Activated naive CD4-positive, alpha-beta T cell treated with anti-CD3 and anti-CD28 coated beads for 36 hours (primary cell): ENCODE data around the gene ZNF300. TPM values are rescaled to one million over a fixed set of nuclear protein-coding genes. Genes with fewer than 3 reads are reported as not detected.

Source experiments
- total RNA-seq, 2 experiments: library from RNA; stranded (reverse); gene quantifications; one replicate each; pipeline ENCODE4 v1.2.3, GENCODE V29; 2021

Gene ZNF300
- total RNA-seq, 2 experiments from 2014 or later, result 1.1 TPM

Other genes starting within 250 kb of the ZNF300 start
- gene MYOZ3, start 243.7 kb downstream of the ZNF300 start, total RNA-seq, result under 1 TPM; 0.17 to 0.49 TPM
- 10 to 100 TPM; 86.2 to 88.2 TPM for gene RBM22, start 203.9 kb downstream of the ZNF300 start, total RNA-seq
- 10 to 100 TPM; 41.0 to 47.7 TPM for gene DCTN4, start 146.0 kb downstream of the ZNF300 start, total RNA-seq
- gene SMIM3, start 126.2 kb downstream of the ZNF300 start, total RNA-seq, result 10 to 100 TPM; 32.9 to 37.4 TPM
- gene IRGM, start 58.5 kb downstream of the ZNF300 start, total RNA-seq, result 1 to 10 TPM; 1.7 to 2.6 TPM
- gene GPX3, start 115.6 kb upstream of the ZNF300 start, total RNA-seq, result not detected
- 100 to 1,000 TPM; 238 to 263 TPM for gene TNIP1, start 176.1 kb upstream of the ZNF300 start, total RNA-seq